Lower lobe of right lung (tissue), 2 donors: ENCODE data around the gene PPP2R3B. TPM values are rescaled to one million over a fixed set of nuclear protein-coding genes. Genes with fewer than 3 reads are reported as not detected.

ENCODE experiments used
- ATAC-seq, 2 donors: fragments of 200-7000 bp; cut with Tn5 transposase; one replicate each; pipeline ENCODE4 v1.9.1; 2020 to 2022; ENCODE audit warnings: mild to moderate bottlenecking in 2 of 2, moderate library complexity in 2 of 2
- DNase-seq: peaks from one replicate; pipeline ENCODE4 v3.0.0-alpha.2; 2020
- H3K27ac ChIP-seq: fragments of 200-600 bp; one replicate; pipeline ENCODE4 v1.8.0; 2022
- H3K27me3 ChIP-seq: fragments of 200-600 bp; one replicate; pipeline ENCODE4 v1.8.0; 2022; ENCODE audit warnings: low read depth
- H3K36me3 ChIP-seq: fragments of 200-600 bp; one replicate; pipeline ENCODE4 v1.8.0; 2022; ENCODE audit warnings: mild to moderate bottlenecking
- H3K4me1 ChIP-seq: fragments of 200-600 bp; one replicate; pipeline ENCODE4 v1.8.0; 2022
- H3K4me3 ChIP-seq: fragments of 200-600 bp; one replicate; pipeline ENCODE4 v1.8.0; 2022; ENCODE audit warnings: mild to moderate bottlenecking
- H3K9me3 ChIP-seq: fragments of 200-600 bp; one replicate; pipeline ENCODE4 v1.8.0; 2022
- intact Hi-C: fragments of 100-400 bp; cut with DNase I; formaldehyde crosslinking; loops from one replicate; pipeline ENCODE4 v1.11.0; 2022
- total RNA-seq: library from RNA; stranded (reverse); fragmentation: NEBNext Ultra II Directional; extraction: Animal tissue kit (Norgen Biotek cat#: 25700); gene quantifications from one replicate; pipeline ENCODE4 v1.2.1, GENCODE V29; 2021
- TF ChIP-seq, protein P1 (sequence below): fragments of 200-600 bp; IDR thresholded peaks from one replicate; pipeline ENCODE4 v1.8.0; 2022; ENCODE audit warnings: antibody characterized with exemption, mild to moderate bottlenecking
- donor health status: DM: no; HTN: yes; CAD: no; lungs with severe emphysema.

Gene PPP2R3B
- total RNA-seq, 1 donor from 2014 or later = 11.2 TPM

GRCh38 chrX:318739-319578 is 67.7 kb downstream of the PPP2R3B start, which contains the start of gene GTPBP6:
GTPBP6 (minus strand) TSS chrX:318796; CDS start chrX:318787, 9 bp downstream.
- ATAC-seq = peak; percentile 91 to 93
- intact Hi-C loops = no loop called here
- H3K27ac ChIP-seq = peak within 1 kb of the TSS; percentile 92
- TF ChIP-seq, protein P1, sequence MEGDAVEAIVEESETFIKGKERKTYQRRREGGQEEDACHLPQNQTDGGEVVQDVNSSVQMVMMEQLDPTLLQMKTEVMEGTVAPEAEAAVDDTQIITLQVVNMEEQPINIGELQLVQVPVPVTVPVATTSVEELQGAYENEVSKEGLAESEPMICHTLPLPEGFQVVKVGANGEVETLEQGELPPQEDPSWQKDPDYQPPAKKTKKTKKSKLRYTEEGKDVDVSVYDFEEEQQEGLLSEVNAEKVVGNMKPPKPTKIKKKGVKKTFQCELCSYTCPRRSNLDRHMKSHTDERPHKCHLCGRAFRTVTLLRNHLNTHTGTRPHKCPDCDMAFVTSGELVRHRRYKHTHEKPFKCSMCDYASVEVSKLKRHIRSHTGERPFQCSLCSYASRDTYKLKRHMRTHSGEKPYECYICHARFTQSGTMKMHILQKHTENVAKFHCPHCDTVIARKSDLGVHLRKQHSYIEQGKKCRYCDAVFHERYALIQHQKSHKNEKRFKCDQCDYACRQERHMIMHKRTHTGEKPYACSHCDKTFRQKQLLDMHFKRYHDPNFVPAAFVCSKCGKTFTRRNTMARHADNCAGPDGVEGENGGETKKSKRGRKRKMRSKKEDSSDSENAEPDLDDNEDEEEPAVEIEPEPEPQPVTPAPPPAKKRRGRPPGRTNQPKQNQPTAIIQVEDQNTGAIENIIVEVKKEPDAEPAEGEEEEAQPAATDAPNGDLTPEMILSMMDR = peak; percentile 35
- H3K4me3 ChIP-seq = peak within 1 kb of the TSS; percentile 86
- no peaks in the 10 kb centered on the region for H3K27me3 ChIP-seq
- peak; percentile 100 for DNase-seq
- H3K36me3 ChIP-seq = peaks cover 21% of the 10 kb centered on the region
- no peaks in the 10 kb centered on the region for H3K9me3 ChIP-seq
- H3K4me1 ChIP-seq = peaks cover 13% of the 10 kb centered on the region

DNA sequence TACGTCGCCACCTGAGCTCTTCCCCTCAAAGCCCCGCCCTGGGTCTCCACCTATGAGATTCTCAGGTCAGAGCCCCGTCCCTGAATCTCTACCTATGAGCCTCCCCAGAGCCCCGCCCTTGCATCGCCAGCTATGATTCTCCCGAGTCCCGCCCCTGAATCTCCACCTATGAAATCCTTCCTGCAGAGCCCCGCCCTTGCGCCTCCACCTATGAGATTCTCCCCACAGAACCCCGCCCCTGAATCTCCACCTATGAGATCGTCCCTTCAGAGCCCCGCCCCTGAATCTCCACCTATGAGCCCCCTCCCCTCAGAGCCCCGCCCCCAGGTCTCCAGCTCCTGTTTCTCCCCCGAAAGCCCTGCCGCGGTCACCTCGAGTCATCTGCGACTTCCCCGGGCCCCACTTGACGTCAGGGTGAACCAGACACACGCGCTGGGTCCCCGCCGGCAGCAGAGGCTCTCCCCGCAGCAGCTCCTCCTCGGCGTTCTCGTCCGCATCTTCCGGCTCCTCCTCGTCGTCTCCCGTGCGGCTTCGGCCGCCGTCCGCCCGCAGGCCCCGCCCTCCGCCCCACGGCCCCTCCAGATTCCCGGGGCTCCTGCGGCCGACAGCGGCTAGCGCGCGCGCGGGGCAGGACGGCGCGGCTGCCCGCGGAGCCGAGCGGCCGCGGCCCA is 68.5 kb downstream of the PPP2R3B start:
- intact Hi-C loops = no loop called here
- H3K9me3 ChIP-seq = no peaks in the 10 kb centered on the region

GRCh38 chrX:317424-318067 is 69.2 kb downstream of the PPP2R3B start:
- Histone ChIP-seq H3K27ac (peak overlapping the region; percentile 92), H3K27me3 (no peaks in the 10 kb centered on the region), H3K4me3 (peak overlapping the region; percentile 86), H3K36me3 (peaks cover 35% of the 10 kb centered on the region), H3K9me3 (no peaks in the 10 kb centered on the region), H3K4me1 (peaks cover 13% of the 10 kb centered on the region)
- intact Hi-C loops = no loop called here
- DNase-seq (no peak), ATAC-seq (no peak)
- TF ChIP-seq, protein P1 = no peak

More for the DNA sequence above, 68.5 kb downstream of the PPP2R3B start:
- ATAC-seq (peak; percentile 83 to 89), DNase-seq (peak; percentile 99)
- TF ChIP-seq, protein P1 = no peak
- peak overlapping the region; percentile 92 for H3K27ac ChIP-seq
- no peaks in the 10 kb centered on the region for H3K27me3 ChIP-seq
- peak overlapping the region; percentile 86 for H3K4me3 ChIP-seq
- peaks cover 29% of the 10 kb centered on the region for H3K36me3 ChIP-seq
- peaks cover 13% of the 10 kb centered on the region for H3K4me1 ChIP-seq

DNA sequence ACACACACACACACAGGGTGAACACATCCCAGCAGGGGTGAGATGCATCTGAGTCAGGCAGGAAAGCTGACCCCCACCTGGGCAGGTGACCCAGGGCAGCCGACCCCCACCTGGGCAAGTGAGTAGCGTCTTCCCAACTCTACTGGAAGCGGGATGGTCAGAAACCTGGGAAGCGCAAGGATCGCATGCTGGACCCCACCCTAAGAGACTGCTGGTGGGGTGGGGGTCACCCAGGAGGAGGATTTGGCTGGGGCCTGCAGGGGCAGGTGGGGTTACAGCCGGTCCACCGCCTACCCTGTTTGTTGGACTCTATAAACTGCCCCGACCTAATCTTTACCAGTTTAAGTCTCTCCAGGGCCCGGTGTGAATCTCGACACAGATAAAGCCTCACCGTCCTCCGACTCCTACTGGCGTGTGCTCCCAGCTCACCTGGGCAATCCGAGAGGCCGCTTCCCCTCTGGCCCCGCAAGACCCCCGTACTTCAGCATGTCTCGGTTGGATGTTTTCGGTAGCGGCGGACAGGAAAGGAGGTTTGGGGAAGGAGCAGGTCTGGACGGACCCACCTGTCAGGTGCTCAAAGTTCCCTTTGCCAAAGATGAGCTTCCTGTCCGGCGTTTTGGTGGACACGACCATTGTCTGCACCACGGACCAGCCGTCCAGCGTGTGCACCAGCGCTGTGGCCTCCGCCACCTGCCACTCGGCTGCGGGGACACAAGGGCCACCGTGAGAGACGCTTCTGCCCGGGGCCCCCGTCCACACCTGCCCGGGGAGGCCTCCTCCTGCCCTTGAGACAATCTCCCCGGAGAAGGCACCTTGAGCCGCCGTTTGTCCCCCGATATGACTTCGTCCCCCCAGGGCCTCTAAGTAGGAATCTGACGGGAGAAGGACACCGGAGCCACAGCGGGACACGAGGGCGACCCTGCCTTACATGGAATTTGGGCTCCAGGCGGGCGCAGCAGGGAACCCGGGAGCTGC is 70.1 kb downstream of the PPP2R3B start:
- Histone ChIP-seq H3K27me3 (no peaks in the 10 kb centered on the region), H3K4me3 (no peak overlapping the region), H3K4me1 (peaks cover 13% of the 10 kb centered on the region), H3K9me3 (no peaks in the 10 kb centered on the region), H3K27ac (no peak overlapping the region), H3K36me3 (peaks cover 42% of the 10 kb centered on the region)
- intact Hi-C loops = no loop called here
- peak; percentile 58 for DNase-seq
- no peak for ATAC-seq
- TF ChIP-seq, protein P1 = no peak
